Measurements from ENCODE around the gene DYNC2H1. TPM values are rescaled to one million over a fixed set of nuclear protein-coding genes. Genes with fewer than 3 reads are reported as not detected.

Gene DYNC2H1
- total RNA-seq, 2 donors from 2014 or later: 18.1 to 18.2 TPM

DNA sequence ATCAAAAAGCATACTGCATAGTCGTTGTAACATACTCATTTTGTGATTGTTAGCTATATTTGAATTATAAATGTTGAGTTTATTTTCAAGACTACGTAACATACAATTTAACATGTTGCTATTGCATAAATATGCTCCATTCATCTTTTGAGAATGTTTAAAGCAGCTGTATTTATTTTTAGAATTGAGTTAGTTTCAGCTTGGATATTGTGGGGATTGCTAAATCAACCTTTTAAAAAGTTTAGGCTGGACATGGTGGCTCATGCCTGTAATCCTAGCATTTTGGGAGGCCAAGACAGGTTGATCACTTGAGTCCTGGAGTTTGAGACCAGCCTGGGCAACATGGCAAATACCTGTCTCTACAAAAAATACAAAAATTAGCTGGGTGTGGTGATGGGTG is 288.1 kb downstream of the DYNC2H1 start:
- WGBS: 44% methylated on average over 2 of the region's 2 CpGs
- no peaks in the 10 kb centered on the region for H3K36me3 ChIP-seq

DNA sequence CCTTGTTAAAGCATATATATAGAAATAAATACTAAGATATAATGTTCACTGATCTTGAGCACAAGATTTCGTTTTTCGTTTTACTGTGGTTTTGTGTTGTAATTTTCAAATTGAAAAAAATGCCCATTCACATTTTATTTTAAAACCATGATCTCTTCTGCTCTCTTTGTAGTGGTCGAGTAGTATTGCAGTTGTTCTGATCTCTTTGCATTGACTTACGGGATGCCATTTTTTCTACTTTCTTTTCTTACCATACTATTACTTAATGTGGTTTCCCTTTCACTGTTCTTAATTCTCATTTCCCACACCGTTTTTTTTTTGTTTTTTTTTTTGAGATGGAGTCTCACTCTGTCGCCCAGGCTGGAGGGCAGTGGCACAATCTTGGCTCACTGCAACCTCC is 289.6 kb downstream of the DYNC2H1 start:
- 83% methylated on average over 6 of the region's 6 CpGs for WGBS
- DNase-seq (ENCODE audit: low spot score): no peak
- intact Hi-C loops (cut with DNase I): no loop called here

More for the DNA sequence above, 288.1 kb downstream of the DYNC2H1 start:
- Histone ChIP-seq H3K27ac (no peak overlapping the region), H3K9me3 (no peaks in the 10 kb centered on the region), H3K4me1 (replicated peaks) (no peaks in the 10 kb centered on the region), H3K4me3 (no peak overlapping the region), H3K27me3 (replicated peaks; ENCODE audit: insufficient read depth) (no peaks in the 10 kb centered on the region)
- intact Hi-C loops (cut with DNase I): no loop called here
- no peak for DNase-seq (ENCODE audit: low spot score)
- TF ChIP-seq, protein P1, sequence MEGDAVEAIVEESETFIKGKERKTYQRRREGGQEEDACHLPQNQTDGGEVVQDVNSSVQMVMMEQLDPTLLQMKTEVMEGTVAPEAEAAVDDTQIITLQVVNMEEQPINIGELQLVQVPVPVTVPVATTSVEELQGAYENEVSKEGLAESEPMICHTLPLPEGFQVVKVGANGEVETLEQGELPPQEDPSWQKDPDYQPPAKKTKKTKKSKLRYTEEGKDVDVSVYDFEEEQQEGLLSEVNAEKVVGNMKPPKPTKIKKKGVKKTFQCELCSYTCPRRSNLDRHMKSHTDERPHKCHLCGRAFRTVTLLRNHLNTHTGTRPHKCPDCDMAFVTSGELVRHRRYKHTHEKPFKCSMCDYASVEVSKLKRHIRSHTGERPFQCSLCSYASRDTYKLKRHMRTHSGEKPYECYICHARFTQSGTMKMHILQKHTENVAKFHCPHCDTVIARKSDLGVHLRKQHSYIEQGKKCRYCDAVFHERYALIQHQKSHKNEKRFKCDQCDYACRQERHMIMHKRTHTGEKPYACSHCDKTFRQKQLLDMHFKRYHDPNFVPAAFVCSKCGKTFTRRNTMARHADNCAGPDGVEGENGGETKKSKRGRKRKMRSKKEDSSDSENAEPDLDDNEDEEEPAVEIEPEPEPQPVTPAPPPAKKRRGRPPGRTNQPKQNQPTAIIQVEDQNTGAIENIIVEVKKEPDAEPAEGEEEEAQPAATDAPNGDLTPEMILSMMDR (IDR thresholded peaks at IDR 0.05): no peak
- TF ChIP-seq POLR2AphosphoS5 (IDR thresholded peaks at IDR 0.05) (no peak), POLR2A (IDR thresholded peaks at IDR 0.05) (no peak)

DNA sequence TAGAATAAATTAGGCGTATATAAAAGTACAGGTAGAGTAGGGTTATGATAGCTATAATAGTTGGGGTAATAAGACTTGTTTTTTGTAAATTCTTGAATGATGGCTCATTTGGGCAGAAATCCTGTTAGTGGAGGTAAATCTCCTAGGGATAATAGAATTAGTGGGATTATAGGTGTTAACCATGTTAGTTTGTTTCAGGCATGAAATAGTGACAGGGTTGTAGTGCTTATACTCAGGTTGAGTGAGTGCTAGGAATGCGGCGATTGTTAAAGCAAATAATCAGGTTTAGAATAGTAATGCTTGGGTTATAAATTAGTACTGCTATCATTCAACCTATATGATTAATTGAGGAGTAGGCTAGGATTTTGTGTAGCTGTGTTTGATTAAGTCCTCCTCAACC is 297.1 kb downstream of the DYNC2H1 start:
- no peak overlapping the region for H3K27ac ChIP-seq
- intact Hi-C loops (cut with DNase I): no loop called here
- no peak overlapping the region for H3K4me3 ChIP-seq
- DNase-seq (ENCODE audit: low spot score): no peak
- TF ChIP-seq, protein P1 (IDR thresholded peaks at IDR 0.05): no peak
- no peak for TF ChIP-seq POLR2AphosphoS5 (IDR thresholded peaks at IDR 0.05)
- no peak for TF ChIP-seq POLR2A (IDR thresholded peaks at IDR 0.05)
- WGBS: 97% methylated on average over 3 of the region's 3 CpGs
- H3K36me3 ChIP-seq: no peaks in the 10 kb centered on the region
- no peaks in the 10 kb centered on the region for H3K9me3 ChIP-seq
- H3K27me3 ChIP-seq (replicated peaks; ENCODE audit: insufficient read depth): no peaks in the 10 kb centered on the region
- no peaks in the 10 kb centered on the region for H3K4me1 ChIP-seq (replicated peaks)

More for the DNA sequence above, 289.6 kb downstream of the DYNC2H1 start:
- H3K27me3 ChIP-seq (replicated peaks; ENCODE audit: insufficient read depth): no peaks in the 10 kb centered on the region
- H3K36me3 ChIP-seq: no peaks in the 10 kb centered on the region
- TF ChIP-seq POLR2AphosphoS5 (IDR thresholded peaks at IDR 0.05) (no peak), POLR2A (IDR thresholded peaks at IDR 0.05) (no peak)
- TF ChIP-seq, protein P1 (IDR thresholded peaks at IDR 0.05): no peak
- H3K4me3 ChIP-seq: no peak overlapping the region
- no peak overlapping the region for H3K27ac ChIP-seq
- no peaks in the 10 kb centered on the region for H3K4me1 ChIP-seq (replicated peaks)
- no peaks in the 10 kb centered on the region for H3K9me3 ChIP-seq

DNA sequence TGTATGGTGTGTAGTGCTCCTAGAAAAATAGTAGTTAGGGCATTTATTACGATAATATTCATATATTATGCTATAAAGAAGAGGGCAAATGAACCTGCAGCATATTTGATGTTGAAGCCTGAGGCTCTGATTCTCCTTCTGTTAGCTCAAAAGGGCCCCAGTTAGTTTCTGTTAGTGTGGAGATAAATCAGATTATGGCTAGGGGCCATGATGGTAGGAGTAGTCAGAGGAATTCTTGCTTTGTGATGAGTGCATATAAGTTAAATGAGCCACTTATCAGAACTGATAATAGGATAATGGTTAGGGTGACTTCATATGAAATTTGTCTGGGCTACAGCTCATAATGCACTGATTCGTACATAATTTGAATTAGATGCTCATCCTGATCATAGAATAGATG is 298.4 kb downstream of the DYNC2H1 start:
- intact Hi-C loops (cut with DNase I): no loop called here

More for the DNA sequence above, 298.4 kb downstream of the DYNC2H1 start:
- Histone ChIP-seq H3K4me1 (replicated peaks) (no peaks in the 10 kb centered on the region), H3K9me3 (no peaks in the 10 kb centered on the region), H3K36me3 (no peaks in the 10 kb centered on the region), H3K27me3 (replicated peaks; ENCODE audit: insufficient read depth) (no peaks in the 10 kb centered on the region), H3K4me3 (no peak overlapping the region), H3K27ac (no peak overlapping the region)
- WGBS: 91% methylated on average over 2 of the region's 2 CpGs
- no peak for DNase-seq (ENCODE audit: low spot score)
- no peak for TF ChIP-seq POLR2AphosphoS5 (IDR thresholded peaks at IDR 0.05)
- TF ChIP-seq, protein P1 (IDR thresholded peaks at IDR 0.05): no peak
- TF ChIP-seq POLR2A (IDR thresholded peaks at IDR 0.05): no peak

All from prostate gland (tissue), 2 donors.